Thyroid gland (tissue), 4 donors: Measurements from ENCODE around the gene TRIM24. TPM values are rescaled to one million over a fixed set of nuclear protein-coding genes. Genes with fewer than 3 reads are reported as not detected.

ENCODE experiments used
- DNase-seq, 2 donors: peaks; one replicate each; pipeline ENCODE4 v3.0.0-alpha.2; 2019
- H3K27ac ChIP-seq, 3 donors: fragments of 200-600 bp; sonication (generic); 1 replicate in 2 of 3; 2 replicates in 1 of 3; pipeline ENCODE4 v1.5.1; 2016 to 2019; ENCODE audit warnings: mild to moderate bottlenecking in 1 of 3, moderate library complexity in 1 of 3
- H3K27me3 ChIP-seq: fragments of 200-600 bp; sonication (generic); one replicate; pipeline ENCODE4 v1.5.1; 2019
- H3K36me3 ChIP-seq, 2 donors: fragments of 200-600 bp; sonication (generic); one replicate each; pipeline ENCODE4 v1.5.1; 2016 to 2019
- H3K4me1 ChIP-seq, 2 donors: fragments of 200-600 bp; sonication (generic); one replicate each; pipeline ENCODE4 v1.5.1; 2017 to 2019
- H3K4me3 ChIP-seq, 3 donors: fragments of 200-600 bp; sonication (generic); replicated peaks in 1 of 3; 1 replicate in 2 of 3; 2 replicates in 1 of 3; pipeline ENCODE4 v1.5.1; 2016; ENCODE audit warnings: mild to moderate bottlenecking in 1 of 3
- H3K9me3 ChIP-seq: fragments of 200-600 bp; sonication (generic); one replicate; pipeline ENCODE4 v1.5.1; 2017
- CTCF ChIP-seq, 6 experiments: fragments of 200-600 bp in 3 of 6; fragments of 450-650 bp in 3 of 6; sonication (generic) in 3 of 6; IDR thresholded peaks; one replicate each; pipeline ENCODE4 v1.5.1; 2016 to 2019; ENCODE audit warnings: antibody characterized with exemption in 6 of 6, mild to moderate bottlenecking in 2 of 6, inconsistent platforms in 1 of 6, moderate library complexity in 1 of 6
- POLR2A ChIP-seq, 2 donors: fragments of 450-650 bp; IDR thresholded peaks; one replicate each; pipeline ENCODE4 v1.6.1; 2017; ENCODE audit warnings: antibody characterized with exemption in 2 of 2, mild to moderate bottlenecking in 2 of 2, moderate library complexity in 1 of 2
- WGBS, 2 donors: methylation state at CpG; one replicate each; pipeline ENCODE4 v1.1.5; 2017; 5-methylcytosine and 5-hydroxymethylcytosine counted together
- intact Hi-C: fragments of 100-400 bp; cut with DNase I; formaldehyde crosslinking; loops from one replicate; pipeline ENCODE4 v1.15.1; 2023
- total RNA-seq, 4 donors: library from RNA; depleted of rRNA; stranded (reverse); fragments of >200 nt; gene quantifications; one replicate each; pipeline ENCODE4 v1.2.3, GENCODE V29; 2016

TRIM24 gene
- total RNA-seq, 4 donors from 2014 or later = 21.8 to 27.0 (median 24.7) TPM

DNA sequence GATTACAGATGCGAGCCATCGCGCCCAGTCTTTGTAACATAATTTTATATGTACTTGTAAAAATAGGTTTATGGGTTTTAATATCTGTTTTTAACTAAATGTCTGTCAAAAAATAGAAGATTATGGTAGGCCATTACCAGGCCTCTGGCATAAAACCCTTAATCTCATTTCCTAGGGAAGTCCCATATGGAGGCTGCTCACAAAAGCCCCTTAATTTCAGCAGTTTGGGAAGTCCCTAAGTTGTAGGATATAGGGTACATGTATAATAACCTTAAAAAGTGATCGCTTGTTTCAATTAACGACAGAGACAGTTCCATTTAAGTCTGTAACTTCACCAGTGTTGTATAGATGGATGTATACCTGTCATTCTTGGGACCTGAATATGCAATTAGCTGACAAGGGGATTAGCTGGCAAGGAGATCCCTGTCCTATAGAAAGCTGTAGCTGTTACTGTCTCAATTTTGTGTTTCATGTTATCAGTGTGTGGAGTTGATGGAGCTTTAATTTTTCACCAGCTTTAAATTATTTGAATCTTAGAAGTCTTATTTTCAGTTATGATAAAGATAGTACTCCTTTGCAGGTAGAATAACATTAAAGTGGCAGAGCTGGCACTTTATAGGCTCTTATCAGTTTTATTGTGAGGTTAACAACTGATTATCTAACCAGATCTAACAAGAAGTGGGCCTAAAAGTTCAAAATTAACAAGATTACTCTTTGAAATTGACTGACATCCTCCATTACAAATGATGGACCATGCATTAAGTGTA is 10.5 kb downstream of the TRIM24 start:
- TF ChIP-seq CTCF (IDR thresholded peaks at IDR 0.05) (no peak), POLR2A (IDR thresholded peaks at IDR 0.05) (no peak)
- DNase-seq = no peak
- no peaks in the 10 kb centered on the region for H3K36me3 ChIP-seq
- peaks cover 3 to 13% of the 10 kb centered on the region in 2 donors for H3K4me1 ChIP-seq
- WGBS, 2 donors = 97 to 100% methylated on average over 5 of the region's 5 CpGs
- intact Hi-C loops = no loop called here
- H3K27me3 ChIP-seq = no peaks in the 10 kb centered on the region
- no peak overlapping the region for H3K4me3 ChIP-seq
- H3K9me3 ChIP-seq = no peaks in the 10 kb centered on the region
- H3K27ac ChIP-seq = no peak overlapping the region

DNA sequence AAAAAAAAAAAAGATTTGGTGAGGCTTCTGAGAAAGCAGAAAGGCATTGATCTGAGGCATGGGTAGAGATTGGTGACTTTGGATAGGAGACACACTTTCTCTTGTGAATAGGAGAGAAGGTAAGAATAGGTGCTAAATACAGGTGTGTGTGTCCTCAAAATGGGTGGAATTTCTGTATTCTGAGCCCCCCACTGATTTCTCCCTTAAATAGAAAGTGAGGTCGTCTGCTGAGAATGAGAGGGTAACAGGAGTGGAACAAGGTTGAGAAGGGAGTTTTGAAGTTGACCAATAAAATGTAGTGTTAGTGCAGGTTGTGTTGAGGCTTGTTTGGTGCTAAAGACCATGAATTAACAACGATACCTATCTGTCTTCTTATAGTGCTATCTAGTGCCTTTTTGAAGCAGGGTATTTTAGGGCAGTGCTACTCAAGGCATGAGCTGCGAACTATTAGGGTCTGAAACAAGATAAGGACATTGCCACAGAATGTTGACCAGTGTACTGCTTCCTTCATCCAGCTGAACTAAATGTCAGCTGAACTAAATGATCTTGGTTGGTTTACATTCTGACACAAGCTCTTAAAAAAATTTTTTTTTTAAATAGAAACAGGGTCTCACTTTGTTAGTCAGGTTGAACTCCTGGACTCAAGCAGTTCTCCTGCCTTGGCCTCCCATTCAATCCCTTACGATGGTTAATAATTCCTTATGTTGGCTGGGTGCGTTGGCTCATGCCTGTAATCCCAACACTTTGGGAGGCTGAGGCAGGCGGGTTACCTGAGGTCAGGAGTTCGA is 12.4 kb downstream of the TRIM24 start:
- no peak for DNase-seq
- intact Hi-C loops = no loop called here
- no peak overlapping the region for H3K27ac ChIP-seq
- no peak for TF ChIP-seq CTCF (IDR thresholded peaks at IDR 0.05)
- TF ChIP-seq POLR2A (IDR thresholded peaks at IDR 0.05) = no peak
- WGBS, 2 donors = 95 to 97% methylated on average over 7 of the region's 7 CpGs
- peaks cover 3 to 13% of the 10 kb centered on the region in 2 donors for H3K4me1 ChIP-seq
- H3K27me3 ChIP-seq = no peaks in the 10 kb centered on the region
- no peaks in the 10 kb centered on the region for H3K9me3 ChIP-seq
- no peaks in the 10 kb centered on the region for H3K36me3 ChIP-seq
- H3K4me3 ChIP-seq = no peak overlapping the region

DNA sequence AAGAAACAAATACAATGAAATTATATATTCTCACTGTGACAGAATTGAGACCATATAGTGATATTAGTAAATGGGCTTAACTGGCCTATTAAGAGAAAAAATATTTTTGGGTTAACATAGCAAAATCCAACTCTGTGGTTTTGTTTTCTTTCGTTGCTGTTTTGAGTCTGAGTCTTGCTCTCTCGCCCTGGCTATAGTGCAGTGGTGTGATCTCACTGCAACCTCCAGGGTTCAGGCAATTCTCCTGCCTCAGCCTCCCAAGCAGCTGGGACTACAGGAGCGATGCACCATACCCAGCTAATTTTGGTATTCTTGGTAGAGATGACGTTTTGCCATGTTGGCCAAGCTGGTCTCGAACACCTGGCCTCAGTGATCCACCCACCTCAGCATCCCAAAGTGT is 15.3 kb downstream of the TRIM24 start:
- intact Hi-C loops = no loop called here
- TF ChIP-seq POLR2A (IDR thresholded peaks at IDR 0.05) = no peak
- no peak for TF ChIP-seq CTCF (IDR thresholded peaks at IDR 0.05)
- WGBS, 2 donors = 92 to 97% methylated on average over 5 of the region's 5 CpGs

GRCh38 chr7:138477081-138477578 is 17.1 kb downstream of the TRIM24 start:
- Histone ChIP-seq H3K9me3 (no peaks in the 10 kb centered on the region), H3K27ac (no peak overlapping the region), H3K4me3 (no peak overlapping the region), H3K36me3 (no peaks in the 10 kb centered on the region), H3K27me3 (no peaks in the 10 kb centered on the region), H3K4me1 (peaks cover 6 to 13% of the 10 kb centered on the region in 2 donors)
- DNase-seq = no peak
- intact Hi-C loops = no loop called here
- 72% methylated on average over 4 of the region's 4 CpGs for WGBS, 2 donors
- no peak for TF ChIP-seq CTCF (IDR thresholded peaks at IDR 0.05)
- no peak for TF ChIP-seq POLR2A (IDR thresholded peaks at IDR 0.05)

More for the DNA sequence above, 15.3 kb downstream of the TRIM24 start:
- H3K4me1 ChIP-seq = peaks cover 9 to 13% of the 10 kb centered on the region in 2 donors
- no peaks in the 10 kb centered on the region for H3K27me3 ChIP-seq
- DNase-seq = no peak
- H3K36me3 ChIP-seq = no peaks in the 10 kb centered on the region
- H3K9me3 ChIP-seq = no peaks in the 10 kb centered on the region
- H3K27ac ChIP-seq = no peak overlapping the region
- H3K4me3 ChIP-seq = no peak overlapping the region

GRCh38 chr7:138477581-138477980 is 17.5 kb downstream of the TRIM24 start:
- no peaks in the 10 kb centered on the region for H3K36me3 ChIP-seq
- H3K4me1 ChIP-seq = peaks cover 6 to 13% of the 10 kb centered on the region in 2 donors
- no peak overlapping the region for H3K27ac ChIP-seq
- TF ChIP-seq CTCF (IDR thresholded peaks at IDR 0.05) (no peak), POLR2A (IDR thresholded peaks at IDR 0.05) (no peak)
- no peak for DNase-seq
- intact Hi-C loops = no loop called here
- WGBS, 2 donors = 90 to 94% methylated on average over 1 of the region's 1 CpG
- H3K9me3 ChIP-seq = no peaks in the 10 kb centered on the region
- no peaks in the 10 kb centered on the region for H3K27me3 ChIP-seq
- no peak overlapping the region for H3K4me3 ChIP-seq
